IMR-90 (cell line): ENCODE measurements around the gene PLPP3. TPM values are rescaled to one million over a fixed set of nuclear protein-coding genes. Genes with fewer than 3 reads are reported as not detected.

Experiments
- ATAC-seq: fragments of 200-7000 bp; cut with Tn5 transposase; 2 replicates; pipeline ENCODE4 v1.9.1; 2020; ENCODE audit warnings: low read depth, mild to moderate bottlenecking, moderate library complexity
- BruUV-seq: library from RNA; stranded (reverse); fragments of 400-500 nt; replicated peaks from 2 replicates; lab custom pipeline; 2021; lab: Mats Ljungman, UMichigan
- CTCF ChIA-PET: fragments of 300-600 bp; formaldehyde crosslinking; extraction: SDS; loops from one replicate; lab custom pipeline; 2021; ENCODE audit warnings: antibody characterized with exemption; lab: Yijun Ruan, JAX
- POLR2A ChIA-PET: fragments of 300-600 bp; sonication (Branson Sonifier 250); formaldehyde crosslinking; loops from one replicate; lab custom pipeline; 2022; ENCODE audit warnings: antibody characterized with exemption; ENCODE audit not compliant: unreplicated experiment; lab: Charles Lee
- DNase-seq: peaks from one replicate; pipeline ENCODE4 v3.0.0; 2013
- H2AFZ ChIP-seq: replicated peaks from 2 replicates; pipeline ENCODE3; 2013; ENCODE audit warnings: low read length, mild to moderate bottlenecking; ENCODE audit not compliant: poor library complexity
- H2AK5ac ChIP-seq: 2 replicates; pipeline ENCODE4 v1.6.1; 2013; ENCODE audit warnings: low read depth, low read length, inconsistent platforms
- H2AK9ac ChIP-seq: replicated peaks from 2 replicates; pipeline ENCODE3; 2013; ENCODE audit warnings: mild to moderate bottlenecking, low read depth, low read length, moderate library complexity; ENCODE audit not compliant: poor library complexity
- H2BK120ac ChIP-seq: 2 replicates; pipeline ENCODE4 v1.6.1; 2013; ENCODE audit warnings: low read depth, low read length, inconsistent platforms
- H2BK15ac ChIP-seq: 3 replicates; pipeline ENCODE4 v1.6.1; 2013; ENCODE audit warnings: low read depth, low read length, inconsistent platforms
- H2BK20ac ChIP-seq: 2 replicates; pipeline ENCODE4 v1.6.1; 2013; ENCODE audit warnings: low read depth, mild to moderate bottlenecking, inconsistent platforms, low read length, moderate library complexity
- H2BK5ac ChIP-seq: 2 replicates; pipeline ENCODE4 v1.6.1; 2013; ENCODE audit warnings: mild to moderate bottlenecking, low read depth, low read length, inconsistent platforms; ENCODE audit not compliant: poor library complexity, severe bottlenecking
- H3K14ac ChIP-seq: replicated peaks from 2 replicates; pipeline ENCODE4 v1.6.1; 2013; ENCODE audit warnings: low read depth, low read length, inconsistent platforms
- H3K18ac ChIP-seq: 2 replicates; pipeline ENCODE4 v1.6.1; 2013; ENCODE audit warnings: low read depth, low read length, control low read depth
- H3K23ac ChIP-seq: 2 replicates; pipeline ENCODE4 v1.6.1; 2013; ENCODE audit warnings: low read depth, low read length, inconsistent platforms
- H3K27ac ChIP-seq: 2 replicates; pipeline ENCODE4 v1.5.1; 2013; ENCODE audit warnings: mild to moderate bottlenecking, control low read depth, low read length; ENCODE audit not compliant: insufficient read depth
- H3K27me3 ChIP-seq: 2 replicates; pipeline ENCODE4 v1.6.1; 2013; ENCODE audit warnings: low read length; ENCODE audit not compliant: control insufficient read depth, insufficient read depth
- H3K36me3 ChIP-seq: 2 replicates; pipeline ENCODE4 v1.6.1; 2013; ENCODE audit warnings: low read length, mixed read lengths; ENCODE audit not compliant: control insufficient read depth, insufficient read depth
- H3K4ac ChIP-seq: 2 replicates; pipeline ENCODE4 v1.6.1; 2013; ENCODE audit warnings: low read depth, low read length, inconsistent platforms
- H3K4me1 ChIP-seq: 2 replicates; pipeline ENCODE4 v1.6.1; 2013; ENCODE audit warnings: low read length, mixed read lengths; ENCODE audit not compliant: control insufficient read depth, insufficient read depth
- H3K4me2 ChIP-seq: 2 replicates; pipeline ENCODE4 v1.6.1; 2013; ENCODE audit warnings: low read depth, mild to moderate bottlenecking, control low read depth, low read length, moderate library complexity
- H3K4me3 ChIP-seq: 2 replicates; pipeline ENCODE4 v1.5.1; 2013; ENCODE audit warnings: low read depth, mild to moderate bottlenecking, control low read depth, low read length, moderate library complexity; ENCODE audit not compliant: insufficient read depth
- H3K56ac ChIP-seq: 2 replicates; pipeline ENCODE4 v1.6.1; 2013; ENCODE audit warnings: low read length, inconsistent platforms; ENCODE audit not compliant: insufficient read depth; ENCODE audit errors: extremely low read depth
- H3K79me1 ChIP-seq, 2 experiments: 2 replicates each; pipeline ENCODE4 v1.6.1; 2013; ENCODE audit warnings: low read length in 2 of 2, inconsistent platforms in 1 of 2, low read depth in 1 of 2
- H3K9ac ChIP-seq: 2 replicates; pipeline ENCODE4 v1.6.1; 2013; ENCODE audit warnings: low read depth, low read length, control low read depth
- H3K9me1 ChIP-seq: 2 replicates; pipeline ENCODE4 v1.6.1; 2013; ENCODE audit warnings: low read length, inconsistent platforms; ENCODE audit not compliant: insufficient read depth
- H3K9me3 ChIP-seq: 2 replicates; pipeline ENCODE4 v1.6.1; 2013; ENCODE audit warnings: low read length; ENCODE audit not compliant: control insufficient read depth, insufficient read depth
- H4K20me1 ChIP-seq: 2 replicates; pipeline ENCODE4 v1.6.1; 2013; ENCODE audit warnings: low read length, inconsistent platforms; ENCODE audit not compliant: insufficient read depth
- H4K5ac ChIP-seq: 2 replicates; pipeline ENCODE4 v1.6.1; 2013; ENCODE audit warnings: mild to moderate bottlenecking, low read depth, low read length, control low read depth
- H4K8ac ChIP-seq, 2 experiments: 2 replicates each; pipeline ENCODE4 v1.6.1; 2013; ENCODE audit warnings: low read depth in 2 of 2, low read length in 2 of 2, control low read depth in 1 of 2, inconsistent platforms in 1 of 2
- H4K91ac ChIP-seq: 2 replicates; pipeline ENCODE4 v1.6.1; 2013; ENCODE audit warnings: low read depth, low read length, inconsistent platforms; ENCODE audit not compliant: insufficient read depth
- BHLHE40 ChIP-seq: fragments of 150-350 bp; IDR thresholded peaks from 2 replicates; pipeline ENCODE4 v1.6.1; 2016; ENCODE audit warnings: mild to moderate bottlenecking, low read depth, low read length
- CEBPB ChIP-seq: IDR thresholded peaks from 2 replicates; pipeline ENCODE4 v1.6.1; 2012; ENCODE audit warnings: low read depth, low read length, improper control_type of control experiment
- CHD1 ChIP-seq: IDR thresholded peaks from 2 replicates; pipeline ENCODE4 v1.6.1; 2012; ENCODE audit warnings: low read depth, low read length, improper control_type of control experiment
- FOS ChIP-seq: fragments of 150-350 bp; IDR thresholded peaks from 2 replicates; pipeline ENCODE4 v1.6.1; 2016; ENCODE audit warnings: low read depth, low read length
- MAFK ChIP-seq: IDR thresholded peaks from 2 replicates; pipeline ENCODE4 v1.6.1; 2012; ENCODE audit warnings: low read depth, low read length, improper control_type of control experiment
- MAZ ChIP-seq: IDR thresholded peaks from 2 replicates; pipeline ENCODE4 v1.6.1; 2012; ENCODE audit warnings: low read depth, mild to moderate bottlenecking, low read length, improper control_type of control experiment, moderate library complexity, borderline replicate concordance
- MXI1 ChIP-seq: IDR thresholded peaks from 2 replicates; pipeline ENCODE4 v1.6.1; 2012; ENCODE audit warnings: low read depth, mild to moderate bottlenecking, low read length, moderate library complexity, borderline replicate concordance
- NFE2L2 ChIP-seq: fragments of 150-350 bp; IDR thresholded peaks from 2 replicates; pipeline ENCODE4 v1.6.1; 2016; ENCODE audit warnings: low read depth, mild to moderate bottlenecking, low read length
- POLR2A ChIP-seq: IDR thresholded peaks from 2 replicates; pipeline ENCODE4 v1.6.1; 2012; ENCODE audit warnings: mild to moderate bottlenecking, low read depth, low read length
- RAD21 ChIP-seq: IDR thresholded peaks from 2 replicates; pipeline ENCODE4 v1.6.1; 2012; ENCODE audit warnings: low read length, improper control_type of control experiment
- RCOR1 ChIP-seq: IDR thresholded peaks from 2 replicates; pipeline ENCODE4 v1.6.1; 2012; ENCODE audit warnings: mild to moderate bottlenecking, low read length, improper control_type of control experiment; ENCODE audit not compliant: insufficient replicate concordance
- RFX5 ChIP-seq: IDR thresholded peaks from 2 replicates; pipeline ENCODE4 v1.8.0; 2012; ENCODE audit warnings: low read depth, mild to moderate bottlenecking, low read length, moderate library complexity
- SMC3 ChIP-seq: fragments of 150-350 bp; IDR thresholded peaks from 2 replicates; pipeline ENCODE4 v1.6.1; 2016; ENCODE audit warnings: low read depth, mild to moderate bottlenecking, antibody characterized with exemption, low read length, moderate library complexity
- WGBS, 2 experiments: methylation state at CpG; one replicate each; pipeline versions ENCODE4 v1.1.5 to v1.1.7; 2013; ENCODE audit warnings: missing lambda C conversion rate in 2 of 2; ENCODE audit not compliant: insufficient read length in 1 of 2; ENCODE audit errors: extremely low coverage in 2 of 2; 5-methylcytosine and 5-hydroxymethylcytosine counted together
- dilution Hi-C: fragments of 300-500 bp; cut with HindIII; formaldehyde crosslinking; loops from one replicate; pipeline ENCODE4 v1.14.3; 2018; ENCODE audit warnings: low sequenced_read_pairs; ENCODE audit not compliant: unreplicated experiment
- in situ Hi-C: fragments of 300-500 bp; cut with MboI; formaldehyde crosslinking; loops from 3 replicates; pipeline ENCODE4 v1.14.3; 2019; ENCODE audit warnings: low sequenced_read_pairs, inconsistent platforms, mixed read lengths
- intact Hi-C: fragments of 100-400 bp; cut with micrococcal nuclease; formaldehyde crosslinking; loops from 2 replicates; pipeline ENCODE4 v1.10.0; 2022
- polyA plus RNA-seq, 3 experiments: library from polyadenylated mRNA; depleted of rRNA; stranded (reverse); fragments of >200 nt; gene quantifications; 2 replicates each; pipeline ENCODE4 v1.2.3, GENCODE V29; 2012; ENCODE audit warnings: low replicate concordance in 1 of 3
- total RNA-seq: library from RNA; depleted of rRNA; stranded (reverse); fragments of >200 nt; gene quantifications from 2 replicates; pipeline ENCODE4 v1.2.3, GENCODE V29; 2012
- TF ChIP-seq, protein P1 (sequence below): conservative IDR thresholded peaks from 2 replicates; pipeline ENCODE4 v1.5.1; 2012; ENCODE audit warnings: mild to moderate bottlenecking, low read depth, low read length, improper control_type of control experiment
- TF ChIP-seq, protein P2 (sequence below): fragments of 150-350 bp; IDR thresholded peaks from 2 replicates; pipeline ENCODE4 v1.6.1; 2017; ENCODE audit warnings: mild to moderate bottlenecking, antibody characterized with exemption, low read length, low read depth
- TF ChIP-seq, protein P3 (sequence below): fragments of 150-350 bp; IDR thresholded peaks from 2 replicates; pipeline ENCODE4 v1.6.1; 2016; ENCODE audit warnings: low read depth, mild to moderate bottlenecking, low read length, moderate library complexity, borderline replicate concordance

Gene PLPP3
- total and polyA plus RNA-seq, 2 of the 4 experiments (the other 2 are of a cell fraction), result 49.9 to 56.6 TPM

DNA sequence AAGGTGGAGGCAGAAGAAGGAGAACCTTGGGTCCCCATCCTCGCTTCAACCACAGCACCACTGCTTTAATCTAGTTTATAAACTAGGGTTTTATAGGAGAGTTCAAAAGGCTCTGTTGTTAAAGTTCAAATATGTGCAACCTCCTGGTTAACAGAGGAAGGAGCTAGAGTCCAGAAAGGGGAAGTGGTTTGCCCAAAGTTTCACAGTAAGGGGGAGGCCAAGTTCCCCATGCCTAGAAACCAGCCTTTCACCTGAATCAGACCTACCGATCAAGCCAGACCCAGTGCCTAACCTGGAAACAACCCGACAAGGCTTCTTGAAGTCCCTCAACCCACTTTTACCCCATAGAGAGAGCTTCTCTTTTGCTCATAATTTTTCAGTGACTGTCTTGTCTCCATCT, 106.5 kb downstream of the PLPP3 start:
- Histone ChIP-seq H3K4me3 (no peak overlapping the region), H3K4me2 (no peak overlapping the region), H3K36me3 (no peaks in the 10 kb centered on the region), H3K79me1 (no peaks in the 10 kb centered on the region), H2AK9ac (no peak overlapping the region), H4K8ac (no peak overlapping the region), H3K9me1 (peaks cover 9% of the 10 kb centered on the region; the same call in 1 of the 2 replicates), H2BK120ac (no peak overlapping the region), H2BK15ac (no peak overlapping the region), H3K4ac (no peak overlapping the region), H2AFZ (no peak overlapping the region), H3K27ac (no peak overlapping the region), H3K14ac (no peak overlapping the region), H3K56ac (no peak overlapping the region), H2BK5ac (no peak overlapping the region), H3K9ac (no peak overlapping the region), H4K5ac (no peak overlapping the region), H3K9me3 (no peaks in the 10 kb centered on the region), H3K18ac (no peak overlapping the region), H2BK20ac (no peak overlapping the region), H4K91ac (no peak overlapping the region), H3K27me3 (no peaks in the 10 kb centered on the region; the same call in 1 of the 2 replicates), H4K20me1 (no peaks in the 10 kb centered on the region), H3K4me1 (peaks cover 4% of the 10 kb centered on the region; the same call in 1 of the 2 replicates), H2AK5ac (no peak overlapping the region), H3K23ac (no peak overlapping the region)
- dilution Hi-C loops, result no loop called here
- no TSS peak for BruUV-seq
- intact Hi-C loops, result loop anchor here (10.0 kb wide), 1 partner anchor 1098 kb away; no protein-coding TSS in a partner anchor
- in situ Hi-C loops, result no loop called here
- ATAC-seq (no peak), DNase-seq (no peak)
- ChIA-PET CTCF (no interaction called here), POLR2A (no interaction called here)
- TF ChIP-seq RCOR1, result no peak
- no peak for TF ChIP-seq CHD1
- TF ChIP-seq, protein P1, sequence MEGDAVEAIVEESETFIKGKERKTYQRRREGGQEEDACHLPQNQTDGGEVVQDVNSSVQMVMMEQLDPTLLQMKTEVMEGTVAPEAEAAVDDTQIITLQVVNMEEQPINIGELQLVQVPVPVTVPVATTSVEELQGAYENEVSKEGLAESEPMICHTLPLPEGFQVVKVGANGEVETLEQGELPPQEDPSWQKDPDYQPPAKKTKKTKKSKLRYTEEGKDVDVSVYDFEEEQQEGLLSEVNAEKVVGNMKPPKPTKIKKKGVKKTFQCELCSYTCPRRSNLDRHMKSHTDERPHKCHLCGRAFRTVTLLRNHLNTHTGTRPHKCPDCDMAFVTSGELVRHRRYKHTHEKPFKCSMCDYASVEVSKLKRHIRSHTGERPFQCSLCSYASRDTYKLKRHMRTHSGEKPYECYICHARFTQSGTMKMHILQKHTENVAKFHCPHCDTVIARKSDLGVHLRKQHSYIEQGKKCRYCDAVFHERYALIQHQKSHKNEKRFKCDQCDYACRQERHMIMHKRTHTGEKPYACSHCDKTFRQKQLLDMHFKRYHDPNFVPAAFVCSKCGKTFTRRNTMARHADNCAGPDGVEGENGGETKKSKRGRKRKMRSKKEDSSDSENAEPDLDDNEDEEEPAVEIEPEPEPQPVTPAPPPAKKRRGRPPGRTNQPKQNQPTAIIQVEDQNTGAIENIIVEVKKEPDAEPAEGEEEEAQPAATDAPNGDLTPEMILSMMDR, result no peak
- no peak for TF ChIP-seq CEBPB
- TF ChIP-seq POLR2A, result no peak
- no peak for TF ChIP-seq BHLHE40
- TF ChIP-seq NFE2L2, result no peak
- TF ChIP-seq MAZ, result no peak
- TF ChIP-seq, protein P2, sequence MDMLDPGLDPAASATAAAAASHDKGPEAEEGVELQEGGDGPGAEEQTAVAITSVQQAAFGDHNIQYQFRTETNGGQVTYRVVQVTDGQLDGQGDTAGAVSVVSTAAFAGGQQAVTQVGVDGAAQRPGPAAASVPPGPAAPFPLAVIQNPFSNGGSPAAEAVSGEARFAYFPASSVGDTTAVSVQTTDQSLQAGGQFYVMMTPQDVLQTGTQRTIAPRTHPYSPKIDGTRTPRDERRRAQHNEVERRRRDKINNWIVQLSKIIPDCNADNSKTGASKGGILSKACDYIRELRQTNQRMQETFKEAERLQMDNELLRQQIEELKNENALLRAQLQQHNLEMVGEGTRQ, result no peak
- TF ChIP-seq MXI1, result no peak
- no peak for TF ChIP-seq SMC3
- TF ChIP-seq RAD21, result no peak
- no peak for TF ChIP-seq FOS
- no peak for TF ChIP-seq MAFK
- no peak for TF ChIP-seq RFX5
- TF ChIP-seq, protein P3, sequence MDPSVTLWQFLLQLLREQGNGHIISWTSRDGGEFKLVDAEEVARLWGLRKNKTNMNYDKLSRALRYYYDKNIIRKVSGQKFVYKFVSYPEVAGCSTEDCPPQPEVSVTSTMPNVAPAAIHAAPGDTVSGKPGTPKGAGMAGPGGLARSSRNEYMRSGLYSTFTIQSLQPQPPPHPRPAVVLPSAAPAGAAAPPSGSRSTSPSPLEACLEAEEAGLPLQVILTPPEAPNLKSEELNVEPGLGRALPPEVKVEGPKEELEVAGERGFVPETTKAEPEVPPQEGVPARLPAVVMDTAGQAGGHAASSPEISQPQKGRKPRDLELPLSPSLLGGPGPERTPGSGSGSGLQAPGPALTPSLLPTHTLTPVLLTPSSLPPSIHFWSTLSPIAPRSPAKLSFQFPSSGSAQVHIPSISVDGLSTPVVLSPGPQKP, result no peak
- no CpG with 5 or more reads among the region's 3 CpGs for WGBS, 2 experiments
